ENCODE measurements around the gene DMC1.
"Not testable (repeated sequence)": the region's sequence is repeated elsewhere in the genome, so short reads cannot be mapped to it uniquely, and the experiment has no call there.

Gene DMC1

GRCh38 chr22:38470179-38470578, 99.8 kb downstream of the DMC1 start:
- not testable (repeated sequence) for FAIRE-seq; DNase-seq (ENCODE audit: low spot score)

DNA sequence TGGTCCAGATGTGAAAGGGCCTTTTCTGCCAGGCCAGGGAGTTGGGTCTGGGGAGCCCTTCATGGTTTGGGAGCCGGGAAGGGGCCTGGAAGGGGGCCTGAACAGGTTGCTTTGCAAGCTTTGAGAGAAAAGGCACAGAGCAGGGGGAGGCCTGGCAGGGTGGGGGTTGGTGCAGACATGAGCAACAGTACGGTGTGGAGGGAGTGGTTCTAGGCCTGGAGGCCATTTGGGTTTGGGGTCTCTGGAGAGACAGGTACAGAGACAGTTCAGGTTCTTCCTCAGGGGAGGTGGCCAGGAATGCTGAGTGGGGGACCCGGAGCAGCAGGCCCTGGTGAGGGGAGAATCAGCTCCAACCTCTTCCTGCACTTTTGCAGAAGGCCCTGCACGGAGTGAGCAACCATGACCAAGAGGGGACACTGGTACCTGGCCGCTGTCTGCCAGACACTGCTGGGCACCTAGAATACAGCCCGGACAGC, 100.6 kb downstream of the DMC1 start:
- DNase-seq (ENCODE audit: low spot score) (no peak), FAIRE-seq (no peak)

Data from urothelium cell line (cell line).